GM18508 (cell line): ENCODE measurements around the gene ABCA4.

Source experiments
- ATAC-seq: cut with Tn5 transposase; IDR thresholded peaks from one replicate; pipeline ENCODE4 v1.9.1; 2021; ENCODE audit warnings: moderate number of reproducible peaks; ENCODE audit not compliant: insufficient read depth, unreplicated experiment

The ABCA4 gene

DNA sequence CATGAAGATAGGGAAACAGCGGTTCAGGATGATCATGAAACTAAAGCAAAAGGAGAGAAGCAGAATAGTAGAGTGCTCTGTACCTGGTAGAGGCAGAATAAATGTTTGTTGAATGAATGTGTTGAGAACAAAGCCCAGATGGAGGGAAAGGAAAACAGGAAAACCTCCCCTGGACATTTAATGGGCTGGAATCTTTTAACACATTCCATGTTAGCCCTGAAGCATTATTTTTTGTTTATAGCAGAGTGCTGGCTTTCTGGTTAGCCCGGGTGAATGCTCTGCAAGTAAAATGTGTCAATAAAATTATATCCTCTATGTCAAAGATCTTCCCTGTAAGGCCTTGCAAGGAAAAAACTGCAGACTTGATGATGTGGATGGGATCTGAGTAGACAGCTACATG, 60.2 kb downstream of the ABCA4 start:
- ATAC-seq, result no peak

DNA sequence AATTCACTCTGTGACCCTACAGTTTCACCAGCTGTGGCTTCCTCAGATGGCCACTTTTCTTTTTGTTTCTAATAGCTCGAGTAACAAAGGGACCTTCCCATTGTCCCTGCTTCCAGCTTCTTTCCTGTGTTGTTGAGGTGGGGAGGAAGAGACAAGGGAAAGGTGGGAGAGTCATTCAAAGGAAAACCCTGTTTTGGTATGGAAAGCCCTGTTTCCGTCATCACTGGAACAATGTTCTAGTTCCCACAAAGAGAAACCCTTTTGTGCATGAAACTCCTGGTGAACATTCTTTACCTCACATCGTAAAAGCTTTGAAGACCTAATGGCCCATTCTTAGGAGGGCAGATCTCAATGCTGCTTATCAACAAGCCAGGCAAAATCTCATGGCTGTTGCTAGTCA, 62.2 kb downstream of the ABCA4 start:
- ATAC-seq, result no peak

DNA sequence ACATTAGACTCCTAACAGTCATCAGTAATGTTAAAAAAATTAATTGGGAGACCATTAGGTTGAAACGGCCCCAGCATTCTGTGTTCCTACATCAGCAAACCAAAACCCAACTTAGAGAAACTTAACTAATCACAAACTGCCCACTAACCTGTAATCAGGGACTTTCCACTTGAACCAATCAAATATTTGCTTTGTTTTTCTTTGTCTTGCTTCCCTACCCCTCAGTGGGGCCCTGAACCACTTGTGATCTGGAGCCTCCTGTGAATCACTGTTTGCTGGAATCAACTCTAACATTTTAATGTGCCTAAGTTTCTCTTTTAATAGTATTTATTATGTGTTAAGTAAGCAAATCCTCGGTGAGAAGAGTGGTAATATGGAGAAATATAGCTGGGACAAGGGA, 64.0 kb downstream of the ABCA4 start:
- ATAC-seq, result no peak

DNA sequence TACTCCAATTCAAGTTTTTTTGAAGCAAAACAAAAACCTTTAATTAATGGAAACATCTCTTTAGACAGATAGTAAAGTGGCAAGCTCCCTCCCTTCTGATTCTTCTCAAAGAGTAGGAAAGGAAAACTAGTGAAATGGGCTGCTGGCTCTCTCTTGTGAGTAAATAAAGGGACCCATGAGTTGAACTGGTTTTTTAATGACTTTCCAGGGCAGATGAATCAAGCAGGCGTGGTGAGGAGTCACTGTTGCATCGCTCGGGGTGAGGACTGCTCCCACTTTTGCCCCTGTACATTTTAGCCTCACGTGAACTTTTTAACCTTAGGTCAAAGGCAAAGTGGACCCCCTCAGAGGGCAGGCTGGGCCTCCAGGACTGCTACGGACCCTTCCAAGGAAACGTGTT, 64.8 kb downstream of the ABCA4 start:
- no peak for ATAC-seq

DNA sequence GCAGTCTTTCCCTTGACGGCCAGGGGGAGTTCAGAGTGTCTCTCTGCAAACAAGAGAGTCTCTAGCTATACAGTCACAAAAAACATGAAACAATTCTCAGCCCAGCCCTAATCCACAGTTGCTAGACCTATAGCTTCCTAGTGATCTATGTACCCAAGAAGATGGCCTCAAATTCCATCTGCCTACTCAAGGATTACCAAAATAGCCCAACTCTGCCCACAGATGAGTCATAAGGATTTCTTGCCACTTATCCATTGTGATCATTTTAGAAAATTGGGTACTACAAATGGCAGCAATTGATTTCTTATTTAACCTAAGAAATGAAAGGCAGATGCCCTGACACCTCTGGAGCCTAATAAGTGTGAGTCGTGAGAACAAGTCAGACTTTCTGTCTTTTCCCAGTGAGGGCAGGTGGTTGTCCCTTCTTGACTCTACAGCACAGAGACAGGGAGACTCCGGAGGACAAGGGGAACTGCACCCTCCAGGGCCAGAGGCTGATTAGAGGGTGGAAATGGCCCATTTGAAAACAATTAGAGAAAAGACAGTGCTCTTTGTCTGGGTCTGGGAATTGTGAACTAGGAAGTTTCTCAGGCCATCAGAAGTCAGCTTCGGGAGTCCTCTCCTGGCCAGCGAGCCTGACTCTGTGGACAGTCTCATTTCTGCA, 65.4 kb downstream of the ABCA4 start:
- ATAC-seq, result no peak

DNA sequence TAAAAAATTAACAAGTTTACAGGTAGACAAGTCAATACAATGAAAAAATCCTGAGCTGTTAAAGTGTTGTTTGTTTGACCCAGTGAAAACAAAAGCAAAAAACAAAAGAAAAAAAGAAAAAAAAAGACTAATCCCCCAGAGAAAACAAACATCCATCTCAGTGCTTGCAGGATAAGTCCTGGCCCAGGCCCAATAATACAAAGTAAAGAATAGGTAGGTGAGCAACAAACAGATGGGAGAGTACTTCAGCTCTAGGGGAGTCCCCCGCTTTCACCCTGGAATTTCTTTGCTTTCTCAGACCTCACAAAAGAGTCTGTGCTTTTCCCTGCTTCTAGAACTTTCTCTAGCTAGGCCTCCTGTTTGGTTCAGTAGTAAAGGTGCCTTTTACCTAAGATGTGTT, 70.3 kb downstream of the ABCA4 start:
- ATAC-seq, result no peak

DNA sequence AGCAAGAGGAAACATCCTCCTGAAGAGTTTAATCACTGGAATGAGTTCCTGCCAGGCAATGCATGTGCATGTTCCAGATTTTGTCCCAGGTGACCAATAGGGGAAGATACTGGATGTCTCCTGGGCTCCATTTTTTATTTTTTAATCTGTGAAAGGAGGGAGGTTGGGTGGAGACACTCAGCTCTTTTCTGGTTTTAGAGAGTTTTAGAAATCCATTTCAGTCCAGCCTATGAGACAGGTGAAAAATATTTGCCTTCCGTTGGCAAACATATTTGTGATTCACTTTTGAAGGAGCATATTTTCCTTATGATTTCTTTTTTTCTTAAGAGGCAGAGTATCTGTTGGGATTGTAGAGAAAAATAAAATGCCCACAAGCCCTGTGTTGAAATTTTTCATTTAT, 70.7 kb downstream of the ABCA4 start:
- no peak for ATAC-seq

DNA sequence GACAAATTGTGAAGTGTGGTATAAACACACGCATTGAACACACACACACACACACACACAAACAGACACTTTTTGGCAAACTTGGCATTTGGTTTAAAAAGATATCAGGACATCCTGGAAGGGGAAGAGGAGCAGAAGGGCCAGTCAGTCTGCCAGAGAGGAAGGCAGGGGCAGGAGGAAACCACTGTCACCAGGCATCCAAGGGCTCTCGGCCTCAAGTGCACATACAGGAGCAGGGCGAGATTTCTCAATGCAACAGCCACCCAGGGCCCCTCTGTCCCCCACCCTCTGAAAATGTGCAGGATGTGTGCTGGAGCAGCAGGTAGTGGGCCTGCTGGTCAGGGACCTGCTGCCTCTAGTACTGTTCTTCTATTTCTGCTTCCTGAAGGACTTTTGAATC, 71.2 kb downstream of the ABCA4 start:
- no peak for ATAC-seq

DNA sequence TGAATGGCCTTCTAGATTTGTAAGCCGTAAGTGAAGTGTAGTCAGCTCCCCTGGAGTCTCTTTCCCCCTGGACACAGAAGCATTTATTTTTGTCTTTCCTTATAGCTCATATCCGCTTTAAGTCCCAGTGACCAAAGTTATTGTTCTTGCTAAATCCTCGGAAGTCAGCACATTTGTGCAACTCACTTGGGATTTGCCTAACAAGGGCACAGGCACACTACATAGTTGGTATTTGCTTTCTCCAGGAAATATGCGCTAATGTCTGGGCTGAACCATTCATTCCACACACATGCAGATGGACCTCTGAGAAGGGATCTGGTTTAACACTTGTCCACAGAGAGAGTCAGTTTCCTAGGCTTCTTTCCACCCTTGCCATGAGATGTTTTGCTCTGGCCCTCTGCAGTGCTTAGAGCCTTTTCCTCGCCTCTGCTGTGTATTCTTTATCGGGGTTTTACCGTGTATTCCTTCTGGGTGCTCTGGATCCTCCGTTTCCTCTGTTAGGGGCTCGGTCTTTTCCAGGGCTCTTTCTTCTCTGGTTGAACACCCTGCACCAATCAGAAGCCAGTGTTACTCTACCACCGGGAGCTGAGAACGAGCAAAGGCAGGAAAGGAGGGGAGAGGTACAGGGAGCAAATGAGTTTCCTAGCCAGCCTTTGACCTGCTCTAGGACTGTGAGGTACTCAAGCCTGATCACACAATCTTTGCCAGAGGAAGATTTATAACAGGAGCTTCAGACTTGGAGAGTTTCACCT, 72.4 kb downstream of the ABCA4 start:
- ATAC-seq, result no peak

DNA sequence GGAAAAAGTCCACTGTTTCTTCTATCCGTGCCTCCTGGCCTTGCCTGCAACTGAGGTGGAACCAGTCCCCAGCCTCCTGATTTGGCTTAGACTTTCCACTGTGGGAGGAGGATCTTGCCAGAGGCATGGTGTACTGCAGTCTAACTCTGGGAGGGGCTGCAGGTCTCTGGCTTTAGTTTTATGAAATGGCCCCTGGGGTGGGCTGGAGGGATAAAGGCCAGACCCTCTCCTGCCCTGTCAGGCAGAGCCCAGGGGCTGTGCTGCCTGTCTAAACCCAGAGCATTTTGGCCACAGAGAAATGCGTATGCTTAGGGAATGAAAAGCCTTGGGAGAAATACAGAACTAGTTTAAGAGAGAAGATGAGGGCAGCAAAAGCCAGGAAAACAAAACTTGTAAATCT, 73.0 kb downstream of the ABCA4 start:
- no peak for ATAC-seq

DNA sequence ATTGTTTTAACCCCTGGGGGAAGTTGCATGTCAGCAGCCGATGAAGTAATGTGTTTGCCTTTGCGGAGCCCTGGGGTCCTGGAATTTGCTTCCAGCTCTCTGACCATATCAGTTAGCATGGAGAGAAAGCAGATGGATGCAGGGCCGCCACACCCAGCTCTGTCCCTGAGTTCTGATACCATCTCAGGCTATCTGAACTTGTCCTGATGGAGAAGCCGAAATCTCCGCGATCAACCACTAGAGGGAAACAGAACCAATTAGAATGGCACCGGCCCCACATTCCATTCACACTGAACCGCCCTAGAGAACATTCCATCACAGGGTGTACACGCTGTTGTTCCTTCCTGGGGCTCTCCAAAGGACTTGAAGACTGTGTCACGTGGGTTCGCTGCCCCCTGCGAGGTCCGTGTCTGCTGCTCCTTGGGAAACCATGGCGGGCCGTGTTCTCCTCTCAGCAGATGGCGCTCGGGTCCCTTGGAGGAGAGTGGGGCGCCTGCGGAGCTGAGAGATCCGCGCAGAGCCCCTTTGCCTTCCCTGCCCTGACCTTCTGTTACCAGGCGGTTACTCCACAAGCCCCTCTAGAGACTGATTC, 75.4 kb downstream of the ABCA4 start:
- ATAC-seq, result no peak

DNA sequence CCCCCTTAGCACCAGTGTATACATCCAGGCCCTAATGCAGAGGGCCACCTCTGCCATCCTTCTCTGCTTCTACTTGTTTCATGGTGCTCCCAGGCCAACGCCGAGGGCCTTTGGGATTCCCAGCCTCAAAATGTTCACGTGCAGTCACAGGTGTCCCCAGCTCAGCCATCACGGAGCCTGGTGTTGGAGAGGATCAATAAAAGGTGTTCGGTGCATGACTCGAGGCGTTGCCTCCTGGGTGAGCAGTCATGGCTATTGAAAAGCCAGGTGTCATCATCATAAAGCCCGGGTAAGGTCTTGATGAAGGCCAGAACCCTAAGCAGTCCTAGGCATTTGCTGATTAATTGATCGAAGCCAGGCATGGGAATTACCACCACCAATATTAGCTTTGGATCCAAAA, 76.1 kb downstream of the ABCA4 start:
- no peak for ATAC-seq

DNA sequence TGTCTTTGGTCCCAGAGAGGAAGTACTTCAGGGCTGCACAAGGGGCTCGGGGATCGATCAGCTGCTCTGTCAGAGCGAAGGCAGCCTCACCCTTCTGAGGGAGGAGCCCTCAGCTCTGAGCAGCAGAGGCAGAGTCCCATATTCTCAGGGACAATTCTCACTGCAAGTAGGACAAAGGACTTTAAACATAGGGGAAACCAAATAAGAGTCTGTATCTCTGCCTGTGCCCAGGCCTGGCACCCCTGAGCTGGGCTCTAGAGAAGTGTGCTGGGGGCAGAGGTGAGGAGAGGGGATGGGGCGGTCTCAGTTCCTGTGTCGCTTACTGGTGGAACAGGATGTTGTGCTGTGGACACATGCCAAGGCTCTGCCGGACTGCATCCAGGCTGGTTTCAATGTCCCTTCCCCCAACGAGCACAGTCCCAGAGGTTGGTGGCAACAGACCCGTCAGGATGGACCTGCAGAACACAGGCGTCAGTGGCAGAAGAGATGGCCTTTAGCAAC, 76.6 kb downstream of the ABCA4 start:
- ATAC-seq, result no peak

DNA sequence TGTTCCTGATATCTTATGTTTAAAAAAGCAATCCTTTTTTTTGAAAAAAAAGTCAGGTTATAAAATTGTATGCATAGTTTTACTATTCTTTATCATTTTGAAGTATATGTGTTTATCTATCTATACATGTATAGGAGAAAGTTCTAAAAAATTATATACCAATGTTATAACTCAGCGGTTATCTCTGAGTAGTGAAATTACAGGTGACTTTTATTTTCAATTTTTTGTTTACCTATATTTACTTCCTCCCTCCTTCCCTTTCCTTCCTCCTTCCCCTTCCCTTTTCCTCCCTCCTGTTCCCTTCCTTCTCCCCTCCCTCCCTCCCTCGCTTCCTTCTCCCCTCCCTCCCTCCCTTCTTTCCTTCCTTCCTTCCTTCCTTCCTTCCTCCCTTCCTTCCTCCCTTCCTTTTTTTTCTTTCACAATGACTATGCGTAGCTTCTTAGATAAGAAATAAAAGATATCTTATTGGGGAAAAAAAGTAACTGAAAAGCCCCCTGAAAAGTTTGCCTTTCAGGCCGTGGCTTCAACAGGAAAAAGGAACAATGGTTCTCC, 77.1 kb downstream of the ABCA4 start:
- no peak for ATAC-seq

DNA sequence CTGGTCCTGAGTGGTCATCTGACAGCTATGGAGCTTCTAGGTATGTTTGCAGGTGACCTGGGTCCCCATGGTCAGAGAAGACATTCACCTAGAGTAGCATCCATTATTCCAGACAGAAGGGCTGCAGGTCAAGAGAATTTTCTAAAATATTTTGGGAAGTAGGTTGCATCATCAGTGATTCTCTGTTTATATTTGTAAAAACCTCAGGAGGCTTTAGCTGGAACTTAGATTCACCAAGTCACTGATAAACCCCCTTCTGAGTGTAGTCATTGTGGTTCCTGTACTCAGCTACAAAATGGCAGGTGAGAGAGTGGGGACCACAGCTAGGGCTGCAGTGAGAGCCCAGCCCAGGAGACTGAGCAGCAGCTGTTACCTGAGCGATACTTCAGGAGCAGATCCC, 78.6 kb downstream of the ABCA4 start:
- no peak for ATAC-seq

DNA sequence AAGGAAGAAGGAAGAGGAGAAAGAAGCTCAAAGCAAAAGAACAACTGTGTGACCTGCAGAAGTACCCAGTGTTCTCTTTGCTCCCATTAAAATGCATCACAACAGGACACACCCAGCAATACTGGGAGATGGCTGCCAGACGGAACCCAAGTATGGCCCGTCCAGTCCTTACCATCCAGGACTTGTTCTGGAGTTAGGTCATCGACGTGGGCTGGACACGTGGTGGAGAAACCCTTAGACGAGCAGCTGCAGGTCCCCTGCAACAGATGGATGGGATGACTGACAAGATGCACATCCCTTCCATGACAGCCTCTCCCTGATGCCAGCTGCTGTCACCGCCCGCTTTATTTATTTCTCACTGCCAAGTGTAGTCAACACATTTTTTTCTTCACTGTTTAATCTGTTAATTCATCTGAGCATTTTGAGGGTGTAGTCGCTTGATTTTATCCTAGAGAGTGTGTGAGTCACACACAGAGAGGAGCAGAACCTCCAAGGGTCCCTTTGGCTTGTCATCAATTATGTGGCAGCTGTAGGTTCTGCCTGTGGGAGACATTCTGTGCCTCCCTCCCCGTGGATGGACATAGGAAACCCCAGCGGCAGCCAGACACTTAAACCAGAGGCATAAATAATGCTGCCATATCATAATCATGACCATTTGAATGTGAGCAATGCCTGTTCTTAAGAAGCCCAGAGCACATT, 80.9 kb downstream of the ABCA4 start:
- ATAC-seq, result no peak

DNA sequence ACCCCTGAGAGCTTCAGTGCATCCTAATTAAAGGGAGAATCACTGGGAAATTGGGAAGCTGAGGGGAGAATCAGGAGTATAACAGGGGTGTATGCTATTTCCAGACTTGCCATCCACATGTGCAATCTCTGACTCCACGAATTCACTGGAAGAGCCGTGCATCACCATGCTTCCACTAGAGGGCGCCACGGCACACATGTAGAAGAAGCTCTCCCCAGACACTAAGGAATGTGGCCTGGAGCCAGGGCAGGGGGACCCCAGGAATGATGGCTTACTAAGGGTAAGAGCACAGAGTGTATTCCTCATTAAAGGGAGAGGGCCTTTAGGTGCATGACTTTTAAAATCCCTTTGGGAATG, 81.5 kb downstream of the ABCA4 start:
- ATAC-seq, result no peak

DNA sequence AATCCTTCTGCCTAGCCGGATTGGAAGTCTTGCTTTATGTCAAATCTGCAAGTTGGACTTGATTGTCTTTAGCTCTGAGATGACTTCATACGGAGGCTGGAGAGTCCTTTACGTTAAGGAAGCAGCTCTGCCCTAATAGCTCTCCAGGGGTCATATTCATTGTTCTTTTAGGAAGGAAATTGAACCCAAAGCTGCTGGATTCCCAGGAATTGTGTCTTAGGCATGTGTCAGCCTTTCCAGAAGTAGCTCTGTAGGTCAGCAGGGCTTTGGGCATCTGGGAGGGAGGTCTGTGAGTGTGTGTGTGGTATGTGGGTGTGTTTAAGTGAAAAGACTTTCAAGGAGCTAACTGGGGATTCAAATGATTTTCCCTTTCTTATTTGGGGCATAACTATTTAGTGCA, 82.4 kb downstream of the ABCA4 start:
- ATAC-seq, result no peak

DNA sequence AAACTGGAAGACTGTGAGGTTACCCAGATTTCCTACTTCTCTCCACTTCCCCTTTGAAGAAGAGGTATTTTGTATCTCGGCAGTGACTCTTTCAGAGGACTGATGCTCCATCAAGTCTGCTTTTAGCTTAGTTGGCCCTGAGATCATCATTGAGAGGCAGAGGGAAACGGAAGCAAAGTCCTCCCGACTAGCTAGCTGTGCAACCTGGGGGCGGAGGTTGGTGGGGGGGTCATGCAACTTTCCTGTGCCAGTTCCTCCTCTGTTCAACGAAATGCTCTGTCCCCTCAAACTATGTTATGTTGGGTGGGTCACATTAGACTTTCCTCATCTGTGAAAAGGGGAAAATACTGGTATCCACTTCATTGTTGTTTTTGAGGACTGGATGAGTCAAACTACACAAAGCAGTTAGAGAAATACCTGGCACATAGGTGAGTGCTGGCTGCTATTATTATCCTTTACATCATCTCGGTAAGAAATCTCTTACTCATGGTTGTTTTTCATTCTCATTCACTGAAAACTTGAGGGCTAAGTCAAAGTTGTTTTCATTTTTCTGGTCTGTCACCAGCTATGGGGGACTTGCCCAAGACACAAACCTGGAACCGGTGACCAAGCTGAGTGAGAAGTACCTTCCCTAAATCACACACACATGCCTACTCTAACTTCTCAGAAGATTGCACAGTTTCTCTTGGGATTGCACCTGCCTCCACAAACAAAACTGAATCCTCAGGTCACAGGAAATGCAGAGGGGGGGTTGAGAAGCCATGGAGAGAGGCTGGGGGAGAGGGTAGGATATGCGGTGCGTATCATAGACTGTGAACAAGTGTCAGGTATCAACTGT, 83.3 kb downstream of the ABCA4 start:
- ATAC-seq, result no peak

DNA sequence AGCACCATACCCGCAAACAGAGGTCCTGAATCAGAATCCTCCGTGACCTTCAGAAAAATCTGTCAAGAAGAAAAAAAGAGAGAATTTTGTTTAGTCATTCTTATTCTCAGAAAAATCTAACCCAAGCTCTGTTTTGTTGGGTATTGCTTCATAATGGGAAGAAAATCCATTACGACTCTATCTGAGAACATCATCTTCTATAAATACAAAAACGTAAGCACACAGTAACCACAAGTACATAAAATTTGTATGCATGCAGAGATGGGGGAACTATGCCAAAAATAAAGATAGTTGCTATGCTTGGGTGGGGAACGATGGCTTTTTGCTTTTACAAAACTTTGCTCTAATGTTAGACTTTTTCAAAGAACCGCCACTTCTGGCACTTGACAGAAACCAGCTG, 84.2 kb downstream of the ABCA4 start:
- no peak for ATAC-seq
